Activated T-cell treated with anti-CD3 and anti-CD28 coated beads, Interleukin-2, amount 50 U/mL, for 72 hours (primary cell): ENCODE data around the gene BZW2. TPM values are rescaled to one million over a fixed set of nuclear protein-coding genes. Genes with fewer than 3 reads are reported as not detected.

Experiments
- ATAC-seq, 2 donors: fragments of 150-1000 bp; cut with Tn5 transposase; replicated peaks in 1 of 2; 2 replicates each; pipeline ENCODE4 v1.10.0; 2021; ENCODE audit warnings: moderate library complexity in 2 of 2, mild to moderate bottlenecking in 1 of 2
- DNase-seq, 2 donors: peaks; one replicate each; pipeline ENCODE4 v3.0.0; 2021 to 2022; ENCODE audit warnings: mixed read lengths in 1 of 2
- H3K27ac Mint-ChIP-seq: one replicate; pipeline ENCODE4 v1.8.0; 2022; ENCODE audit warnings: mild to moderate bottlenecking, moderate library complexity, mixed read lengths
- H3K27me3 Mint-ChIP-seq: one replicate; pipeline ENCODE4 v1.8.0; 2022; ENCODE audit warnings: low read depth, mixed read lengths
- H3K36me3 Mint-ChIP-seq, 2 donors: one replicate each; pipeline ENCODE4 v1.8.0; 2022; ENCODE audit warnings: mixed read lengths in 2 of 2, mild to moderate bottlenecking in 1 of 2; ENCODE audit not compliant: insufficient read depth in 2 of 2
- H3K4me1 Mint-ChIP-seq: one replicate; pipeline ENCODE4 v1.8.0; 2022; ENCODE audit warnings: low read depth, mixed read lengths
- H3K4me3 Mint-ChIP-seq, 2 donors: one replicate each; pipeline ENCODE4 v1.8.0; 2022; ENCODE audit warnings: mild to moderate bottlenecking in 2 of 2, mixed read lengths in 2 of 2, moderate library complexity in 2 of 2
- H3K9me3 Mint-ChIP-seq, 2 donors: one replicate each; pipeline ENCODE4 v1.8.0; 2022; ENCODE audit warnings: mixed read lengths in 2 of 2
- total RNA-seq, 2 donors: library from RNA; stranded (reverse); gene quantifications; one replicate each; pipeline ENCODE4 v1.2.3, GENCODE V29; 2022

Gene BZW2
- total RNA-seq, result 10 to 100 TPM; 59.5 to 66.5 TPM

- H3K36me3 Mint-ChIP-seq, result peaks cover 9 to 13% of the 10 kb centered on the region in 2 donors
- no peaks in the 10 kb centered on the region for H3K27me3 Mint-ChIP-seq
- peak within 1 kb of the TSS; percentile 96 for H3K27ac Mint-ChIP-seq
- peaks cover 60% of the 10 kb centered on the region for H3K4me1 Mint-ChIP-seq
- H3K4me3 Mint-ChIP-seq, result peak within 1 kb of the TSS; percentile 94 to 100
- peak; percentile 89 to 91 for ATAC-seq
- DNase-seq, result peak; percentile 93 to 95
- no peaks in the 10 kb centered on the region for H3K9me3 Mint-ChIP-seq
Measured at GRCh38 chr7:16645593-16646471, at the start of gene BZW2, which contains the start of gene ANKMY2. Gene BZW2, plus strand, starts transcription at chr7:16646181. Its CDS starts 19,263 bp downstream, at chr7:16665444. Gene ANKMY2, minus strand, starts transcription at chr7:16645754. Its CDS starts 181 bp downstream, at chr7:16645573.

GRCh38 chr7:16598015-16598414 lies 48.0 kb upstream of the BZW2 start:
- H3K27ac Mint-ChIP-seq, result no peak overlapping the region
- peaks cover 2% of the 10 kb centered on the region in 2 donors for H3K36me3 Mint-ChIP-seq
- H3K27me3 Mint-ChIP-seq, result no peaks in the 10 kb centered on the region
- H3K4me1 Mint-ChIP-seq, result no peaks in the 10 kb centered on the region
- no peak for ATAC-seq
- no peak for DNase-seq
- no peak overlapping the region for H3K4me3 Mint-ChIP-seq
- no peaks in the 10 kb centered on the region for H3K9me3 Mint-ChIP-seq

GRCh38 chr7:16599860-16600259 lies 46.1 kb upstream of the BZW2 start:
- H3K27me3 Mint-ChIP-seq, result no peaks in the 10 kb centered on the region
- H3K4me3 Mint-ChIP-seq, result no peak overlapping the region
- no peaks in the 10 kb centered on the region for H3K9me3 Mint-ChIP-seq
- ATAC-seq, result no peak
- no peak overlapping the region for H3K27ac Mint-ChIP-seq
- no peak for DNase-seq
- H3K4me1 Mint-ChIP-seq, result no peaks in the 10 kb centered on the region
- peaks cover 2% of the 10 kb centered on the region in 2 donors for H3K36me3 Mint-ChIP-seq

GRCh38 chr7:16603633-16604032 lies 42.3 kb upstream of the BZW2 start:
- no peaks in the 10 kb centered on the region for H3K9me3 Mint-ChIP-seq
- H3K4me3 Mint-ChIP-seq, result no peak overlapping the region
- H3K4me1 Mint-ChIP-seq, result no peaks in the 10 kb centered on the region
- DNase-seq, result no peak
- no peak overlapping the region for H3K27ac Mint-ChIP-seq
- no peaks in the 10 kb centered on the region for H3K27me3 Mint-ChIP-seq
- ATAC-seq, result no peak
- peaks cover 2% of the 10 kb centered on the region in 2 donors for H3K36me3 Mint-ChIP-seq

GRCh38 chr7:16604054-16604453 lies 41.9 kb upstream of the BZW2 start:
- DNase-seq, result no peak
- Mint-ChIP-seq H3K27me3 (no peaks in the 10 kb centered on the region), H3K36me3 (peaks cover 2% of the 10 kb centered on the region in 2 donors), H3K27ac (no peak overlapping the region), H3K4me1 (no peaks in the 10 kb centered on the region), H3K4me3 (no peak overlapping the region), H3K9me3 (no peaks in the 10 kb centered on the region)
- ATAC-seq, result no peak

GRCh38 chr7:16606704-16607103 lies 39.3 kb upstream of the BZW2 start:
- no peak overlapping the region for H3K4me3 Mint-ChIP-seq
- DNase-seq (no peak), ATAC-seq (no peak)
- H3K27ac Mint-ChIP-seq, result no peak overlapping the region
- peaks cover 2% of the 10 kb centered on the region for H3K4me1 Mint-ChIP-seq
- H3K9me3 Mint-ChIP-seq, result no peaks in the 10 kb centered on the region
- peaks cover 0 to 2% of the 10 kb centered on the region in 2 donors for H3K36me3 Mint-ChIP-seq
- H3K27me3 Mint-ChIP-seq, result no peaks in the 10 kb centered on the region

GRCh38 chr7:16609842-16610450 lies 36.0 kb upstream of the BZW2 start:
- H3K27me3 Mint-ChIP-seq, result no peaks in the 10 kb centered on the region
- peaks cover 5% of the 10 kb centered on the region for H3K4me1 Mint-ChIP-seq
- no peak for ATAC-seq
- no peak overlapping the region for H3K27ac Mint-ChIP-seq
- H3K36me3 Mint-ChIP-seq, result no peaks in the 10 kb centered on the region
- H3K9me3 Mint-ChIP-seq, result no peaks in the 10 kb centered on the region
- H3K4me3 Mint-ChIP-seq, result no peak overlapping the region
- no peak for DNase-seq

- ATAC-seq (no peak), DNase-seq (no peak)
- Mint-ChIP-seq H3K27ac (no peak overlapping the region), H3K9me3 (no peaks in the 10 kb centered on the region), H3K27me3 (no peaks in the 10 kb centered on the region), H3K4me1 (peaks cover 5% of the 10 kb centered on the region), H3K4me3 (no peak overlapping the region), H3K36me3 (no peaks in the 10 kb centered on the region)
Measured at GRCh38 chr7:16611711-16612110, 34.3 kb upstream of the BZW2 start.

- DNase-seq, result no peak
- H3K36me3 Mint-ChIP-seq, result peaks cover 1 to 2% of the 10 kb centered on the region in 2 donors
- H3K4me3 Mint-ChIP-seq, result no peak overlapping the region
- ATAC-seq, result no peak
- no peak overlapping the region for H3K27ac Mint-ChIP-seq
- no peaks in the 10 kb centered on the region for H3K27me3 Mint-ChIP-seq
- H3K9me3 Mint-ChIP-seq, result no peaks in the 10 kb centered on the region
- H3K4me1 Mint-ChIP-seq, result peaks cover 20% of the 10 kb centered on the region
Measured at GRCh38 chr7:16615228-16615627, 30.8 kb upstream of the BZW2 start.

GRCh38 chr7:16616122-16616521 lies 29.9 kb upstream of the BZW2 start:
- Mint-ChIP-seq H3K36me3 (peaks cover 1 to 2% of the 10 kb centered on the region in 2 donors), H3K27me3 (no peaks in the 10 kb centered on the region), H3K4me3 (no peak overlapping the region), H3K4me1 (peaks cover 29% of the 10 kb centered on the region), H3K9me3 (no peaks in the 10 kb centered on the region), H3K27ac (no peak overlapping the region)
- no peak for ATAC-seq
- no peak for DNase-seq

GRCh38 chr7:16616542-16616941 lies 29.4 kb upstream of the BZW2 start:
- H3K27ac Mint-ChIP-seq, result no peak overlapping the region
- H3K4me3 Mint-ChIP-seq, result no peak overlapping the region
- H3K36me3 Mint-ChIP-seq, result peaks cover 1 to 2% of the 10 kb centered on the region in 2 donors
- ATAC-seq (no peak), DNase-seq (no peak)
- H3K4me1 Mint-ChIP-seq, result peaks cover 29% of the 10 kb centered on the region
- H3K9me3 Mint-ChIP-seq, result no peaks in the 10 kb centered on the region
- no peaks in the 10 kb centered on the region for H3K27me3 Mint-ChIP-seq

- H3K4me3 Mint-ChIP-seq, result peak overlapping the region; percentile 3 to 63
- H3K36me3 Mint-ChIP-seq, result peaks cover 4 to 5% of the 10 kb centered on the region in 2 donors
- peak overlapping the region; percentile 75 for H3K27ac Mint-ChIP-seq
- H3K9me3 Mint-ChIP-seq, result no peaks in the 10 kb centered on the region
- DNase-seq (peak; percentile 19 to 34), ATAC-seq (peak; percentile 99)
- no peaks in the 10 kb centered on the region for H3K27me3 Mint-ChIP-seq
- peaks cover 24% of the 10 kb centered on the region for H3K4me1 Mint-ChIP-seq
Measured at GRCh38 chr7:16619979-16620408, 26.0 kb upstream of the BZW2 start.

- DNase-seq (no peak), ATAC-seq (no peak)
- Mint-ChIP-seq H3K36me3 (peaks cover 2 to 4% of the 10 kb centered on the region in 2 donors), H3K4me1 (no peaks in the 10 kb centered on the region), H3K27me3 (no peaks in the 10 kb centered on the region), H3K27ac (no peak overlapping the region), H3K4me3 (no peak overlapping the region), H3K9me3 (no peaks in the 10 kb centered on the region)
Measured at GRCh38 chr7:16626388-16626787, 19.6 kb upstream of the BZW2 start.
